HG03135 (cell line): Measurements from ENCODE around the gene BICD1.

Source experiments
- ATAC-seq: cut with Tn5 transposase; IDR thresholded peaks from one replicate; pipeline ENCODE4 v1.9.1; 2021; ENCODE audit warnings: mild to moderate bottlenecking, moderate library complexity; ENCODE audit not compliant: unreplicated experiment

Gene BICD1

GRCh38 chr12:32398181-32398580 lies 291.5 kb downstream of the BICD1 start:
- no peak for ATAC-seq

- ATAC-seq = no peak
These were observed 292.2 kb downstream of the BICD1 start for GRCh38 chr12:32398816-32399369.

GRCh38 chr12:32399370-32400113 lies 292.9 kb downstream of the BICD1 start, which contains the start of gene FGD4:
Gene FGD4 (plus strand): TSS chr12:32399558.
- peak; percentile 84 for ATAC-seq

DNA sequence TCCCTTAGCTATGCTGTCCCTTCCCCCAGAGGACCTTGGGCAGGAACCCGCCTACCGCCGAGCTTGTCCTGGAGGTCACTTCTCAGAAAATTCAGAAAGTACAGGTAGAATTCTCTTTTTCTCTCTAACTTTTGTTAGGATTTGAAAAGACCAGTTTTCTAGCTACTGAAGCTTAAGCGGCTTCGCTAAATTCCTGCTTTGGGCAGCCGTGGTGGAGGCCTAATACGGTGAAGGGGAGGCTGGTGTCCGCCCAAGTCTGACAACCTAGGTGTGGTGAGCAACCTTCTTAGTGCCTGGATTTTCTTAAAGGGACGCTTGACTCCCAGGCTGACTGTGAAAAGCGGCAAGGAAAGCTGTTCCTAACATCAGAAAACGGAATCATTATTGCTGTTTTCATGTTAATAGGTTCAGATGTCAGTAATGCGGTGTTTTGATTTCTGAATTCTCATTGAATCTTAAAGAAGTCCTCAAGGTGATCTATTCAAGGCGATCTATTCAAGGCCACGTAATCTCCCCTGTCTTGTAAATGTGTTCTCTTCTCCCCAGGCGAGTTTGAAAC lies 293.5 kb downstream of the BICD1 start:
- no peak for ATAC-seq

DNA sequence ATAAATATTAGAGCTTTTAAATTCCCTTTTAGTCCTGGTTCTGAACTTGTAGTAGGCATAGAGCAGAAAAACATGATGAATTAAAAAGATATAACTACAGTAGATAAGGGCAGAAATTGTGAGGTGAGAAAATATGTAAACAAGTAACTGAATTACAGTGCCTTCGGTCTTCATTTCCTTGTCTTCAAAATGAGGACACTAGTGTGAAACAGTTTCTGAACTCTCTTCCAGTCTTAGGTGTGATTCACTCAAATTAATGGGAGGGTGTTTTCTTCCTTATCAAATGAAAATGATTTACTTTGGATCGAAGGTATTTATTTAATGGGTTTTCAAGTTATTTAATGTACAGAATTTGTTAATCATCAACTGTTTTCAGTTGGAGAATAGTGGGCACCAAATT lies 294.2 kb downstream of the BICD1 start:
- ATAC-seq = no peak

DNA sequence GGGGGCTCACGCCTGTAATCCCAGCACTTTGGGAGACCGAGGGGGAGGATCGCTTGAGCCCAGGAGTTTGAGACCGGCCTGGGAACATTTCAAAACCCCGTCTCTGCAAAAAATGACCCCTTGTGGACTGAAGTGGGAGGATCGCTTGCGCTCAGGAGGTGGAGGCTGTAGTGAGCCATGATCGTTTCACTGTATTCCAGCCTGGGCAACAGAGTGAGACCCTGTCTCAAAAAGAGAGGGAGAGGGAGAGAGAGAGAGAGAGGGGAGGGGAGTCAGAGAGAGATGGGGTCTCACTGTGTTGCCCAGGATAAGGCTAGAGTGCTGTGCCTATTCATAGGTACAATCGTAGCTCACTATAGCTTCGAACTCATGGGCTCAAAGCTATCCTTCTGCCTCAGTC lies 295.5 kb downstream of the BICD1 start:
- ATAC-seq = no peak

- ATAC-seq = no peak
These were observed 296.3 kb downstream of the BICD1 start for GRCh38 chr12:32402946-32403345.

DNA sequence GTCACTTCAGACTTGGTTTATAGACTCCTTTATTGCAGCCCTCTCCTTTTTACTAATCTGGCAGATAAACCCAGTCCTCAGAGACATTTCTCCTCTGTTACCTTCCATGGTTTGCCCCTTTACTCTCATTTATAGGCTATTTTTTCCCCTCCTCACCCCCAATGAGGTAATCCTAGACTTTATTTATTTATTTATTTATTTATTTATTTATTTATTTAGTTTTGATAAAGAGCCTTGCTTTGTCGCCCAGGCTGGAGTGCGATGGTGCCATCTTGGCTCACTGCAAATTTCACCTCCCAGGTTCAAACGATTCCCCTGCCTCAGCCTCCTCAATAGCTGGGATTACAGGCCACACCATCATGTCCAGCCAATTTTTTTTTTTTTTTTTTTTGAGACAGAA lies 301.1 kb downstream of the BICD1 start:
- ATAC-seq = no peak

GRCh38 chr12:32413412-32413811 lies 306.8 kb downstream of the BICD1 start:
- no peak for ATAC-seq

DNA sequence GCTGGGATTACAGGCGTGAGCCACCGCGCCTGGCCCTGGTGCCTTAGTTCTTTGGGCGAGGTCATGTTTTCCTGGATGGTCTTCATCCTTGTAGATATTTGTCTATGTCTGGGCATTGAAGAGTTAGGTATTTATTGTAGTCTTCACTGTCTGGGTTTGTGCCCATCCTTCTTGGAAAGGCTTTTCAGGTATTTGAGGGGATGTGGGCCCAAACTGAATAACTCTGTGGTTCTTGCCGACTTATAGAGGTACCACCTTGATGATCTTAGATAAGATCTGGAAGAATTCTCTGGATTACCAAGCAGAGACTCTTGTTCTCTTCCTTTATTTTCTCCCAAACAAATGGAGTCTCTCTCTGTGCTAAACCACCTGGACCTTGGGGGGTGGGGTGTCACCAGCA lies 311.6 kb downstream of the BICD1 start:
- ATAC-seq = no peak

GRCh38 chr12:32418903-32419519 lies 312.4 kb downstream of the BICD1 start:
- ATAC-seq = no peak

DNA sequence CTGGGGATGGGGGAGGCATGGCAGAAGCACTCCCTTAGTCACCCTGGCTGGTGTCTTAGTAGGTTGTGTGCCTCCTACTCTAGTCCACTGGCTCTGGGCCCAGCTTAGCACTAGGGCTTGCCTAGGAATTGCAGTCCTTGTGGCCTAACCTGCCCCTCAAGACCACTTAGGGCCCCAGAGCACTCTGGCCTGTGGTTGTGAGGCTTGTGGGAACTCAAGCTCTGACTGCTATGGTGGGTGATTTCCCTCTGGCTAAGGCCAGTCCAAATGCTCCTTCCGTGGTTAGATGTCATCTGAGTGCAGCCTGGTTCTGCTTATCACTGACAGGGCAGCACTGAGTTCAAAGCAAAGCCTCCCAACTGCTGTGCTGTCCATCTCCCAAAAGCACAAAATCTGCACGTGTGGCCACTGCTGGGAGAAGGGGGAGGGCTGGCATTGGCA lies 312.9 kb downstream of the BICD1 start:
- no peak for ATAC-seq

- ATAC-seq = no peak
These were observed 313.7 kb downstream of the BICD1 start for GRCh38 chr12:32420356-32420755.

DNA sequence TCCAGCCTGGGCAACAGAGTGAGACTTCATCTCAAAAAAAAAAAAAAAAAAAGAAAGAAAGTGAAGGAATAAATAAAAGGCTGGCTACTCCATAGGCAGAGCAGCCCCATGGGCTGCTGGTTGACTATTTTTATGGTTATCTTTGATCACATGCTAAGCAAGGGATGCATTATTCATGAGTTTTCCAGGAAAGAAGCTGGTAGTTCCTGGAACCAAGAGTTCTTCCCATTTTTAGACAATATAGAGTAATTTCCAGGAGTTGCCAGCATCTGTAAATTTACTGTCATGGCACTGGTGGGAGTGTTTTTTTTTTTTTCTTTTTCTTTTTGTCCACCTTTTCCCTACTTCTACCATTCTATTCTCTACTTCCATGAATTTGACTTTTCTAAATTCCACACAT lies 316.9 kb downstream of the BICD1 start:
- no peak for ATAC-seq

GRCh38 chr12:32431025-32431424 lies 324.4 kb downstream of the BICD1 start:
- no peak for ATAC-seq
